Measurements from ENCODE around the gene RAB34. TPM values are rescaled to one million over a fixed set of nuclear protein-coding genes. Genes with fewer than 3 reads are reported as not detected.

The RAB34 gene
- total and polyA plus RNA-seq, 9 of the 15 experiments (the other 6 are each of a cell fraction or from before 2014, with no cell fraction given) = 0.07 to 3.8 (median 0.46) TPM; not detected in 1

DNA sequence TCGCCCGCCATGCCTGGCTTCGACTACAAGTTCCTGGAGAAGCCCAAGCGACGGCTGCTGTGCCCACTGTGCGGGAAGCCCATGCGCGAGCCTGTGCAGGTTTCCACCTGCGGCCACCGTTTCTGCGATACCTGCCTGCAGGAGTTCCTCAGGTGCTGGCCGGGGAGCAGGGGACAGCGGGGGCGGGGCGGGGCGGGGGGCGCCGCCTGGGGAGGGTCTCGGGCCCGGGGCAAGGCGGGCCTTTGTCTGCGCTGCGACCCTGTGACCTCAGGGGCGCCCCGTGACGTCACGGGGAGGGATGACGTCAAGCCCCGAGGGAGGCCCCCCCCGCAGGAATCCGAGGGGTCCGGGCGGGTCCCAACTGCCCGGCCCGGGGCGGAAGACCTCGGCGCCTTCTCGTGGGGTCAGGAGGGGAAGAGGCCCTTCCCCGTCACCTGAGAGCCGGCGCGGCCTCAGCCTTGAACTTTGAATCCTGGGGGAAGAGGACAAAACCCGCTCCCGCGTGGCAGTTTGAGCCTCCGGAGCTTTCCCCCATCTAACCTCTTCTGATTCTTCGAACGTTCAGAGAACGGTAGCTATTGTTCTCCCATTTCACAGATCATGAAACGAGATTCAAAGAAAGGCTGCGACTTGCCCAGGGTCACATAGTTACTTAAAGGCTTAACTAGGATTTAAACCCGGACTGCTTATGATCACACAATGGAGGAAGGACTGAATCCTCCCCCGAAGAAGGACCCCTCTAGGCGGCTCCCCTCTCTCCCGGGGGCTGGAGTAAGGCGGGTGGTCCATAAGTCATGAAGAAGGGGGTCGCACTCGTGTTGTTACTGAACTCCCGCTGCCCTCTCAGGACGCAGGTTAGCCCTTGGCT is 26.7 kb upstream of the RAB34 start (continued):
- TF ChIP-seq ZNF318 (IDR thresholded peaks at IDR 0.05; ENCODE audit: borderline replicate concordance in 1 of 2, low read depth in 1 of 2) = no peak
- no peak for TF ChIP-seq SIN3B (IDR thresholded peaks at IDR 0.05; ENCODE audit: low read depth)
- no peak for TF ChIP-seq NFYB (IDR thresholded peaks at IDR 0.05; ENCODE audit: extremely low read depth, insufficient read length)
- no peak for TF ChIP-seq DACH1 (IDR thresholded peaks at IDR 0.05; ENCODE audit: partially characterized antibody)
- peak; percentile 75 for TF ChIP-seq ZNF232 (CRISPR knock-in tag; IDR thresholded peaks at IDR 0.05)
- no peak for TF ChIP-seq ZNF780A (CRISPR knock-in tag; IDR thresholded peaks at IDR 0.05)
- TF ChIP-seq, protein P1, sequence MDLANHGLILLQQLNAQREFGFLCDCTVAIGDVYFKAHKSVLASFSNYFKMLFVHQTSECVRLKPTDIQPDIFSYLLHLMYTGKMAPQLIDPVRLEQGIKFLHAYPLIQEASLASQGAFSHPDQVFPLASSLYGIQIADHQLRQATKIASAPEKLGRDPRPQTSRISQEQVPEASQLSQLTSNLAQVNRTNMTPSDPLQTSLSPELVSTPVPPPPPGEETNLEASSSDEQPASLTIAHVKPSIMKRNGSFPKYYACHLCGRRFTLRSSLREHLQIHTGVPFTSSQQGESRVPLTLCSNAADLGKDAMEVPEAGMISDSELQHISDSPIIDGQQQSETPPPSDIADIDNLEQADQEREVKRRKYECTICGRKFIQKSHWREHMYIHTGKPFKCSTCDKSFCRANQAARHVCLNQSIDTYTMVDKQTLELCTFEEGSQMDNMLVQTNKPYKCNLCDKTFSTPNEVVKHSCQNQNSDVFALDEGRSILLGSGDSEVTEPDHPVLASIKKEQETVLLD (IDR thresholded peaks at IDR 0.05) = peak; percentile 49; the same call in 1 of the 2 replicates
- TF ChIP-seq KLF13 (tag; IDR thresholded peaks at IDR 0.05; ENCODE audit: borderline replicate concordance, low read depth) = no peak
- no peak for TF ChIP-seq ARNT (IDR thresholded peaks at IDR 0.05)
- TF ChIP-seq ZC3H4 (CRISPR knock-in tag; IDR thresholded peaks at IDR 0.05; ENCODE audit: borderline replicate concordance) = no peak
- TF ChIP-seq PBX2 (CRISPR knock-in tag; IDR thresholded peaks at IDR 0.05; ENCODE audit: low read depth) = no peak
- TF ChIP-seq PBX2 (tag; conservative IDR thresholded peaks at IDR 0.05; ENCODE audit: low read depth) = no peak
- no peak for TF ChIP-seq ATF4 (CRISPR knock-in tag; IDR thresholded peaks at IDR 0.05)
